Hepatocyte (in vitro differentiated cells): ENCODE measurements around the gene LCLAT1. TPM values are rescaled to one million over a fixed set of nuclear protein-coding genes. Genes with fewer than 3 reads are reported as not detected.
"Not testable (repeated sequence)": the region's sequence is repeated elsewhere in the genome, so short reads cannot be mapped to it uniquely, and the experiment has no call there.

ENCODE experiments used
- DNase-seq: peaks from one replicate; pipeline ENCODE4 v3.0.0-alpha.2; 2016; ENCODE audit warnings: low spot score
- H2AFZ ChIP-seq: fragments of 200-600 bp; sonication (generic); 2 replicates; pipeline ENCODE4 v1.6.0; 2016; ENCODE audit warnings: antibody characterized with exemption, mild to moderate bottlenecking
- H3K27ac ChIP-seq: fragments of 200-600 bp; sonication (generic); 2 replicates; pipeline ENCODE4 v1.5.1; 2016; ENCODE audit warnings: mild to moderate bottlenecking
- H3K27me3 ChIP-seq: fragments of 200-600 bp; sonication (generic); 2 replicates; pipeline ENCODE4 v1.6.1; 2016
- H3K36me3 ChIP-seq: fragments of 200-600 bp; sonication (generic); replicated peaks from 2 replicates; pipeline ENCODE4 v1.5.1; 2016; ENCODE audit warnings: low read depth; ENCODE audit not compliant: insufficient read depth
- H3K4me1 ChIP-seq: fragments of 200-600 bp; sonication (generic); 2 replicates; pipeline ENCODE4 v1.5.1; 2016; ENCODE audit warnings: mild to moderate bottlenecking, moderate library complexity; ENCODE audit not compliant: insufficient read depth
- H3K4me2 ChIP-seq: fragments of 200-600 bp; sonication (generic); 2 replicates; pipeline ENCODE4 v1.6.0; 2016
- H3K4me3 ChIP-seq: fragments of 200-600 bp; sonication (generic); 2 replicates; pipeline ENCODE4 v1.5.1; 2016; ENCODE audit warnings: mild to moderate bottlenecking
- H3K79me2 ChIP-seq: fragments of 200-600 bp; sonication (generic); 2 replicates; pipeline ENCODE4 v1.6.0; 2017; ENCODE audit warnings: mild to moderate bottlenecking
- H3K9me2 ChIP-seq: fragments of 200-600 bp; sonication (generic); replicated peaks from 2 replicates; pipeline ENCODE4 v1.6.0; 2017; ENCODE audit warnings: mild to moderate bottlenecking; ENCODE audit not compliant: insufficient read depth
- H3K9me3 ChIP-seq: fragments of 200-600 bp; sonication (generic); 2 replicates; pipeline ENCODE4 v1.5.1; 2016; ENCODE audit warnings: low read depth, mild to moderate bottlenecking
- H4K20me1 ChIP-seq: fragments of 200-600 bp; sonication (generic); 2 replicates; pipeline ENCODE4 v1.6.0; 2016; ENCODE audit warnings: mild to moderate bottlenecking; ENCODE audit not compliant: insufficient read depth, poor library complexity, severe bottlenecking
- CTCF ChIP-seq: fragments of 200-600 bp; sonication (generic); IDR thresholded peaks from 2 replicates; pipeline ENCODE4 v1.5.1; 2016; ENCODE audit warnings: antibody characterized with exemption, mild to moderate bottlenecking; ENCODE audit not compliant: poor library complexity
- EZH2 ChIP-seq: fragments of 200-600 bp; sonication (generic); IDR thresholded peaks from 2 replicates; pipeline ENCODE4 v1.6.1; 2016; ENCODE audit warnings: antibody characterized with exemption, mild to moderate bottlenecking, borderline replicate concordance
- EZH2phosphoT487 ChIP-seq: fragments of 200-600 bp; sonication (generic); IDR thresholded peaks from one replicate; pipeline ENCODE4 v1.6.1; 2018; ENCODE audit warnings: antibody characterized with exemption, mild to moderate bottlenecking, low read depth, moderate library complexity; ENCODE audit not compliant: unreplicated experiment, severe bottlenecking
- WGBS: methylation state at CpG from one replicate; pipeline ENCODE4 v1.1.6; 2016; ENCODE audit warnings: low lambda C conversion rate; ENCODE audit errors: missing lambda C conversion rate; 5-methylcytosine and 5-hydroxymethylcytosine counted together
- polyA plus RNA-seq: library from polyadenylated mRNA; unstranded; fragments of >200 nt; fragmentation: Nextera tagmentation; extraction: Ambion mirVana; gene quantifications from 2 replicates; pipeline ENCODE4 v1.2.1, GENCODE V29; 2016
- total RNA-seq: library from RNA; depleted of rRNA; stranded (reverse); fragments of >200 nt; gene quantifications from 2 replicates; pipeline ENCODE4 v1.2.3, GENCODE V29; 2014

The LCLAT1 gene
- total and polyA plus RNA-seq, 2 experiments from 2014 or later = 10.1 to 15.4 TPM

- Histone ChIP-seq H3K27me3 (no peaks in the 10 kb centered on the region), H3K79me2 (peaks cover 39% of the 10 kb centered on the region), H2AFZ (no peak overlapping the region), H3K4me2 (no peak overlapping the region), H4K20me1 (no peaks in the 10 kb centered on the region), H3K4me1 (peaks cover 16% of the 10 kb centered on the region), H3K9me3 (peaks cover 8% of the 10 kb centered on the region), H3K4me3 (no peak overlapping the region), H3K27ac (peak overlapping the region; percentile 16), H3K9me2 (no peaks in the 10 kb centered on the region), H3K36me3 (no peaks in the 10 kb centered on the region)
- DNase-seq = no peak
- TF ChIP-seq EZH2phosphoT487 = no peak
- WGBS = 72% methylated on average over 3 of the region's 3 CpGs
Observed at GRCh38 chr2:30503695-30504052, 56.6 kb downstream of the LCLAT1 start.

- no peak for DNase-seq
- Histone ChIP-seq H3K4me2 (no peak overlapping the region), H3K27ac (peak overlapping the region; percentile 18), H3K4me1 (peaks cover 12% of the 10 kb centered on the region), H4K20me1 (no peaks in the 10 kb centered on the region), H3K9me2 (no peaks in the 10 kb centered on the region), H3K4me3 (no peak overlapping the region), H2AFZ (no peak overlapping the region), H3K27me3 (no peaks in the 10 kb centered on the region), H3K9me3 (peaks cover 8% of the 10 kb centered on the region), H3K36me3 (no peaks in the 10 kb centered on the region), H3K79me2 (peaks cover 40% of the 10 kb centered on the region)
- 79% methylated on average over 1 of the region's 1 CpG for WGBS
- TF ChIP-seq CTCF (no peak), EZH2phosphoT487 (no peak), EZH2 (no peak)
Observed at GRCh38 chr2:30504731-30505130, 57.7 kb downstream of the LCLAT1 start.

GRCh38 chr2:30505500-30506180 lies 58.6 kb downstream of the LCLAT1 start:
- Histone ChIP-seq H3K9me2 (no peaks in the 10 kb centered on the region), H3K4me2 (peak overlapping the region; percentile 4), H3K4me3 (no peak overlapping the region), H2AFZ (no peak overlapping the region), H3K9me3 (peaks cover 8% of the 10 kb centered on the region), H3K27me3 (no peaks in the 10 kb centered on the region), H3K36me3 (no peaks in the 10 kb centered on the region), H3K27ac (no peak overlapping the region), H3K79me2 (peaks cover 43% of the 10 kb centered on the region), H4K20me1 (no peaks in the 10 kb centered on the region), H3K4me1 (peaks cover 20% of the 10 kb centered on the region)
- 25% methylated on average over 3 of the region's 3 CpGs for WGBS
- TF ChIP-seq EZH2phosphoT487 (no peak), EZH2 (no peak), CTCF (no peak)
- no peak for DNase-seq

- H3K9me2 ChIP-seq, DNase-seq, H4K20me1 ChIP-seq, H2AFZ ChIP-seq, H3K27me3 ChIP-seq, H3K9me3 ChIP-seq, H3K36me3 ChIP-seq, H3K27ac ChIP-seq, H3K4me3 ChIP-seq, H3K4me2 ChIP-seq: not testable (repeated sequence)
- 91% methylated on average over 1 of the region's 1 CpG for WGBS
- H3K79me2 ChIP-seq = peaks cover 44% of the 10 kb centered on the region
- peaks cover 37% of the 10 kb centered on the region for H3K4me1 ChIP-seq
Observed at GRCh38 chr2:30507460-30507859, 60.4 kb downstream of the LCLAT1 start.
